ENCODE measurements around the gene DPF1. TPM values are rescaled to one million over a fixed set of nuclear protein-coding genes. Genes with fewer than 3 reads are reported as not detected.
"Not testable (repeated sequence)": the region's sequence is repeated elsewhere in the genome, so short reads cannot be mapped to it uniquely, and the experiment has no call there.

DPF1 gene
- total RNA-seq, 4 donors from 2014 or later: 0.44 to 2.5 TPM; not detected in 2

- H3K27me3 ChIP-seq: peaks cover 4 to 57% (median 5%) of the 10 kb centered on the region in 4 donors
- no peaks in the 10 kb centered on the region for H3K36me3 ChIP-seq
- WGBS, 2 donors: 13 to 60% methylated on average over 2 of the region's 7 CpGs
- no peak overlapping the region for H3K4me3 ChIP-seq
- DNase-seq: no peak
- TF ChIP-seq CTCF (IDR thresholded peaks at IDR 0.05) (peak; percentile 52 to 86 (median 79)), POLR2A (IDR thresholded peaks at IDR 0.05) (no peak)
- no peaks in the 10 kb centered on the region for H3K9me3 ChIP-seq
- no peak overlapping the region for H3K27ac ChIP-seq
- peaks cover 5 to 15% (median 10%) of the 10 kb centered on the region in 3 donors for H3K4me1 ChIP-seq
- intact Hi-C loops (cut with DNase I): no loop called here
Observed at GRCh38 chr19:38233740-38234251, 9.8 kb upstream of the DPF1 start.

- H3K27ac ChIP-seq: no peak overlapping the region
- intact Hi-C loops (cut with DNase I): no loop called here
- no peaks in the 10 kb centered on the region for H3K9me3 ChIP-seq
- WGBS, 2 donors: 85 to 88% methylated on average over 5 of the region's 7 CpGs
- no peaks in the 10 kb centered on the region for H3K36me3 ChIP-seq
- H3K4me1 ChIP-seq: peaks cover 15 to 32% (median 21%) of the 10 kb centered on the region in 3 donors
- no peak for TF ChIP-seq CTCF (IDR thresholded peaks at IDR 0.05)
- TF ChIP-seq POLR2A (IDR thresholded peaks at IDR 0.05): no peak
- no peak overlapping the region for H3K4me3 ChIP-seq
- H3K27me3 ChIP-seq: peaks cover 15 to 73% (median 21%) of the 10 kb centered on the region in 4 donors
- DNase-seq: no peak
Observed at GRCh38 chr19:38231918-38232317, 7.9 kb upstream of the DPF1 start.

GRCh38 chr19:38230506-38231133, 6.6 kb upstream of the DPF1 start:
- H3K36me3 ChIP-seq; H3K9me3 ChIP-seq; H3K27ac ChIP-seq; intact Hi-C loops (cut with DNase I); DNase-seq; H3K4me3 ChIP-seq: not testable (repeated sequence)
- Histone ChIP-seq H3K27me3 (peaks cover 15 to 86% (median 23%) of the 10 kb centered on the region in 4 donors), H3K4me1 (peaks cover 15 to 32% (median 21%) of the 10 kb centered on the region in 3 donors)
- 55 to 77% methylated on average over 2 to 3 of the region's 3 CpGs for WGBS, 2 donors

GRCh38 chr19:38229585-38230073, 5.6 kb upstream of the DPF1 start:
- peaks cover 15 to 96% (median 25%) of the 10 kb centered on the region in 4 donors for H3K27me3 ChIP-seq
- H3K4me1 ChIP-seq: peaks cover 15 to 32% (median 21%) of the 10 kb centered on the region in 3 donors
- no peak for TF ChIP-seq CTCF (IDR thresholded peaks at IDR 0.05)
- no peak for TF ChIP-seq POLR2A (IDR thresholded peaks at IDR 0.05)
- H3K9me3 ChIP-seq: no peaks in the 10 kb centered on the region
- no peak overlapping the region for H3K27ac ChIP-seq
- H3K36me3 ChIP-seq: no peaks in the 10 kb centered on the region
- intact Hi-C loops (cut with DNase I): loop anchor here (5.0 kb wide), 1 partner anchor 327 kb away; no protein-coding TSS in a partner anchor
- no CpG with 5 or more reads among the region's 54 CpGs for WGBS, 2 donors
- DNase-seq: no peak
- H3K4me3 ChIP-seq: peak overlapping the region in 3 of 4 donors; percentile 15 to 47 (median 22)

GRCh38 chr19:38228491-38229439, 4.7 kb upstream of the DPF1 start:
- H3K36me3 ChIP-seq: no peaks in the 10 kb centered on the region
- no peak overlapping the region for H3K27ac ChIP-seq
- intact Hi-C loops (cut with DNase I): loop anchor here (5.0 kb wide), 1 partner anchor 326 kb away; no protein-coding TSS in a partner anchor
- H3K4me1 ChIP-seq: peaks cover 20 to 37% (median 23%) of the 10 kb centered on the region in 3 donors
- H3K4me3 ChIP-seq: peak overlapping the region in 3 of 4 donors; percentile 15 to 47 (median 22)
- WGBS, 2 donors: 0 to 6% methylated on average over 15 to 43 of the region's 80 CpGs
- H3K27me3 ChIP-seq: peaks cover 15 to 100% (median 27%) of the 10 kb centered on the region in 4 donors
- no peak for DNase-seq
- no peak for TF ChIP-seq CTCF (IDR thresholded peaks at IDR 0.05)
- TF ChIP-seq POLR2A (IDR thresholded peaks at IDR 0.05): no peak
- no peaks in the 10 kb centered on the region for H3K9me3 ChIP-seq

All from esophagus squamous epithelium (tissue), 5 donors.